ENCODE results near the gene CDK10.

CDK10 gene

GRCh38 chr16:89737341-89738071 is 51.0 kb downstream of the CDK10 start:
- DNase-seq (ENCODE audit: extremely low read depth, insufficient read length), result no peak
- no peak for TF ChIP-seq CTCF (IDR thresholded peaks at IDR 0.05; ENCODE audit: insufficient read depth, low read length, poor library complexity, severe bottlenecking)
- Histone ChIP-seq H3K27me3 (replicated peaks; ENCODE audit: control insufficient read depth, insufficient read depth, low read length) (no peaks in the 10 kb centered on the region), H3K4me3 (replicated peaks; ENCODE audit: low read depth, low read length) (no peak overlapping the region), H3K36me3 (ENCODE audit: control insufficient read depth, insufficient read depth, low read length) (peaks cover 43% of the 10 kb centered on the region)

GRCh38 chr16:89738072-89738377 is 51.5 kb downstream of the CDK10 start:
- H3K36me3 ChIP-seq (ENCODE audit: control insufficient read depth, insufficient read depth, low read length), result peaks cover 42% of the 10 kb centered on the region
- no peak overlapping the region for H3K4me3 ChIP-seq (replicated peaks; ENCODE audit: low read depth, low read length)
- no peaks in the 10 kb centered on the region for H3K27me3 ChIP-seq (replicated peaks; ENCODE audit: control insufficient read depth, insufficient read depth, low read length)
- DNase-seq (ENCODE audit: extremely low read depth, insufficient read length), result no peak
- TF ChIP-seq CTCF (IDR thresholded peaks at IDR 0.05; ENCODE audit: insufficient read depth, low read length, poor library complexity, severe bottlenecking), result no peak

- no peak for TF ChIP-seq CTCF (IDR thresholded peaks at IDR 0.05; ENCODE audit: insufficient read depth, low read length, poor library complexity, severe bottlenecking)
- peaks cover 37% of the 10 kb centered on the region for H3K36me3 ChIP-seq (ENCODE audit: control insufficient read depth, insufficient read depth, low read length)
- H3K4me3 ChIP-seq (replicated peaks; ENCODE audit: low read depth, low read length), result no peak overlapping the region
- DNase-seq (ENCODE audit: extremely low read depth, insufficient read length), result no peak
- H3K27me3 ChIP-seq (replicated peaks; ENCODE audit: control insufficient read depth, insufficient read depth, low read length), result no peaks in the 10 kb centered on the region
Observed at GRCh38 chr16:89738538-89739317, 52.2 kb downstream of the CDK10 start.

- DNase-seq (ENCODE audit: extremely low read depth, insufficient read length), result no peak
- H3K27me3 ChIP-seq (replicated peaks; ENCODE audit: control insufficient read depth, insufficient read depth, low read length), result no peaks in the 10 kb centered on the region
- H3K36me3 ChIP-seq (ENCODE audit: control insufficient read depth, insufficient read depth, low read length), result peaks cover 33% of the 10 kb centered on the region
- no peak overlapping the region for H3K4me3 ChIP-seq (replicated peaks; ENCODE audit: low read depth, low read length)
- TF ChIP-seq CTCF (IDR thresholded peaks at IDR 0.05; ENCODE audit: insufficient read depth, low read length, poor library complexity, severe bottlenecking), result no peak
Observed at GRCh38 chr16:89739383-89739782, 52.9 kb downstream of the CDK10 start.

GRCh38 chr16:89741342-89742014 is 55.0 kb downstream of the CDK10 start:
- H3K27me3 ChIP-seq (replicated peaks; ENCODE audit: control insufficient read depth, insufficient read depth, low read length), result no peaks in the 10 kb centered on the region
- no peak overlapping the region for H3K4me3 ChIP-seq (replicated peaks; ENCODE audit: low read depth, low read length)
- no peak for TF ChIP-seq CTCF (IDR thresholded peaks at IDR 0.05; ENCODE audit: insufficient read depth, low read length, poor library complexity, severe bottlenecking)
- no peak for DNase-seq (ENCODE audit: extremely low read depth, insufficient read length)
- H3K36me3 ChIP-seq (ENCODE audit: control insufficient read depth, insufficient read depth, low read length), result peaks cover 39% of the 10 kb centered on the region

Data from GM06990 (cell line).